Astrocyte (in vitro differentiated cells and primary cell): Measurements from ENCODE around the gene RPS6KA1.

ENCODE experiments used
- CTCF ChIP-seq: IDR thresholded peaks from 2 replicates; pipeline ENCODE4 v1.5.1; 2011; ENCODE audit warnings: low read depth, mild to moderate bottlenecking, inconsistent platforms, low read length, moderate library complexity; ENCODE audit not compliant: insufficient read depth
- EZH2 ChIP-seq: IDR thresholded peaks from 2 replicates; pipeline ENCODE4 v1.6.1; 2012; ENCODE audit warnings: mild to moderate bottlenecking, low read length, inconsistent platforms; ENCODE audit not compliant: insufficient read depth

- TF ChIP-seq CTCF (peak; percentile 41), EZH2 (no peak)
These were observed 9.2 kb downstream of the RPS6KA1 start for GRCh38 chr1:26538480-26539412.
